ENCODE data around the gene NUDT13. TPM values are rescaled to one million over a fixed set of nuclear protein-coding genes. Genes with fewer than 3 reads are reported as not detected.

NUDT13 gene
- total and polyA plus RNA-seq, 7 experiments from 2014 or later, result 1.2 to 3.5 (median 1.5) TPM

DNA sequence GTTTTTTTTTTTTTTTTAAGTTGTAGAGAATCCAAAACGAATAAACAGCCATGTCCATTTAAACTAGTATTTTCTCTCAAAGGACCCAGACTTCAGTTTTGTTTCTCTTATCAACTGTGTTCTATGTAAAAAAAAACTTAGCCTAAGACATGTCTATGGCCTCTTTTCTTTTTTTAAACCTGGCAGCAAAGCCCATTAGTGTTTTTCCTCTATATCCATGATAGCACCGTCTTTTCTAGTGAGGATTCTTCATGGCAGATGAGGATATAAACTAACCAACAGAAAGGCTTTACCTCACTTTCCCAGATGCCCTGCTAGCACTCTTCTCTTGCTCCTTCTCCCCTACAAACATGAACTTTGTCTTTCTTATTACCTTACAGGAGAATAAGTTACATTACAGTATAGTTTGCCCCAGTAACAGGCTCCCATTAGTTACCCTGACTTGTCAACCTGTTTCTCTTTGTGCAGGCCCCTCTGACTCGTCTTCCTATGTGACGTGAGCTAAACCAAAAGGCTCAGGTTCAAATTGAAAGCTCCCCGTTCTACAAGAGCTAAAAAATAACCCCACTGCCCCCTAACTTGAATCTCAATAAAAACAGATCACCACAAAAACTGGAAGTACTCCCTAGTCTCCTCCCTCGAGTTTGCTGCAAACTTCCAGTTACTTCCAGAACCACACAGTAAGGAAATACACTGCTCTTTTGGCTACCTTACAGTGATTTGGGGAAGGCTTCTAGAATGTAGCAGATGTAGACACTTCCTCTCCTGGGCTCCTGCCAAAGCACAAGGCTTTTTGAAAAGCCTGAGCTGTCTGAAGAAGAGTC is 33.7 kb upstream of the NUDT13 start:
- H3K9me3 Mint-ChIP-seq, result no peaks in the 10 kb centered on the region
- H3K27me3 Mint-ChIP-seq, result no peaks in the 10 kb centered on the region
- Histone ChIP-seq H3K27ac (ENCODE audit: low read depth, low read length) (no peak overlapping the region), H3K4me3 (ENCODE audit: low read length) (no peak overlapping the region), H3K9me3 (ENCODE audit: control insufficient read depth in 2 of 3, low read length in 3 of 3) (no peaks in the 10 kb centered on the region), H3K36me3 (ENCODE audit: control insufficient read depth in 2 of 3, insufficient read depth in 3 of 3, low read length in 3 of 3) (peaks cover 0 to 4% (median 0%) of the 10 kb centered on the region in 3 experiments), H3K4me1 (ENCODE audit: control insufficient read depth in 2 of 2, insufficient read depth in 2 of 2, low read length in 2 of 2) (no peaks in the 10 kb centered on the region), H3K27me3 (ENCODE audit: control insufficient read depth in 2 of 2, insufficient read depth in 2 of 2, low read length in 2 of 2) (no peaks in the 10 kb centered on the region)
- intact Hi-C loops (cut with micrococcal nuclease), result loop anchor here in 1 of 2 donors (2.0 kb wide), 1 partner anchor 18 kb away; no protein-coding TSS in a partner anchor
- CTCF ChIA-PET, result interaction anchor here (0.7 kb wide), 1 partner anchor 674 kb away, joined by 3 read pairs; no protein-coding TSS in a partner anchor
- H3K4me3 Mint-ChIP-seq, result peak overlapping the region in 1 of 10 donors; percentile 55
- peak overlapping the region in 5 of 9 donors; percentile 11 to 91 (median 55) for H3K27ac Mint-ChIP-seq
- no peak for DNase-seq
- peaks cover 3 to 20% (median 15%) of the 10 kb centered on the region in 5 donors for H3K36me3 Mint-ChIP-seq
- ATAC-seq, result no peak
- H3K4me1 Mint-ChIP-seq, result peaks cover 5 to 33% (median 8%) of the 10 kb centered on the region in 7 donors
- POLR2A ChIA-PET, result no interaction called here

- Mint-ChIP-seq H3K4me1 (peaks cover 5 to 42% (median 15%) of the 10 kb centered on the region in 7 donors), H3K27ac (peak overlapping the region in 1 of 9 donors; percentile 53), H3K9me3 (no peaks in the 10 kb centered on the region), H3K36me3 (peaks cover 0 to 12% (median 0%) of the 10 kb centered on the region in 5 donors), H3K4me3 (no peak overlapping the region), H3K27me3 (no peaks in the 10 kb centered on the region)
- Histone ChIP-seq H3K4me3 (ENCODE audit: low read length) (no peak overlapping the region), H3K27ac (ENCODE audit: low read depth, low read length) (no peak overlapping the region), H3K27me3 (ENCODE audit: control insufficient read depth in 2 of 2, insufficient read depth in 2 of 2, low read length in 2 of 2) (no peaks in the 10 kb centered on the region), H3K4me1 (ENCODE audit: control insufficient read depth in 2 of 2, insufficient read depth in 2 of 2, low read length in 2 of 2) (no peaks in the 10 kb centered on the region), H3K9me3 (ENCODE audit: control insufficient read depth in 2 of 3, low read length in 3 of 3) (no peaks in the 10 kb centered on the region), H3K36me3 (ENCODE audit: control insufficient read depth in 2 of 3, insufficient read depth in 3 of 3, low read length in 3 of 3) (no peaks in the 10 kb centered on the region)
- intact Hi-C loops (cut with micrococcal nuclease), result no loop called here
- CTCF ChIA-PET, result no interaction called here
- POLR2A ChIA-PET, result no interaction called here
- ATAC-seq, result no peak
- DNase-seq, result no peak
Observed at GRCh38 chr10:73079779-73080541, 30.3 kb upstream of the NUDT13 start.

DNA sequence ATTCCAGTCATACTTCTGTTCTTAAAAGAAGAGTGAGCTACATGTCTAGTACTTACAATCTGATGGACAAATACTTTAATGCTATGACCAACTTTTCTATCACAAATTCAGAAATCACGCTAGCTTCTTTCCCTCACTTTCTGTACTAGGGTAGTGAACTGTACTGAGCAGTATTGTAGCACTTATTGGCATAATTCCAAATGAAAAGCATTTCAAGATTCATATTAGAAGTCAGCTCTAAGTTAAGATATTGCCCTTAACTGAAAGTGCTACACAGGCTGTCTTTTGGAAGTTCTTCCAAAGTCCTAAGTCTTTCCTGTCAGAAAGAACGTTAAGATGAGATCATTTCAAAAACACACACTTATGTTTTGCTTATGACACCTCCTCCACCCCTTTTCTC is 27.0 kb upstream of the NUDT13 start:
- Histone ChIP-seq H3K36me3 (ENCODE audit: control insufficient read depth in 2 of 3, insufficient read depth in 3 of 3, low read length in 3 of 3) (no peaks in the 10 kb centered on the region), H3K27me3 (ENCODE audit: control insufficient read depth in 2 of 2, insufficient read depth in 2 of 2, low read length in 2 of 2) (no peaks in the 10 kb centered on the region), H3K9me3 (ENCODE audit: control insufficient read depth in 2 of 3, low read length in 3 of 3) (no peaks in the 10 kb centered on the region), H3K4me3 (ENCODE audit: low read length) (no peak overlapping the region), H3K4me1 (ENCODE audit: control insufficient read depth in 2 of 2, insufficient read depth in 2 of 2, low read length in 2 of 2) (no peaks in the 10 kb centered on the region), H3K27ac (ENCODE audit: low read depth, low read length) (no peak overlapping the region)
- ATAC-seq, result no peak
- peaks cover 0 to 11% (median 0%) of the 10 kb centered on the region in 5 donors for H3K36me3 Mint-ChIP-seq
- no peak overlapping the region for H3K4me3 Mint-ChIP-seq
- DNase-seq, result no peak
- CTCF ChIA-PET, result interaction anchor here (1.5 kb wide), 1 partner anchor 12 kb away, joined by 5 read pairs; no protein-coding TSS in a partner anchor
- intact Hi-C loops (cut with micrococcal nuclease), result no loop called here
- H3K27me3 Mint-ChIP-seq, result no peaks in the 10 kb centered on the region
- no peak overlapping the region for H3K27ac Mint-ChIP-seq
- H3K9me3 Mint-ChIP-seq, result no peaks in the 10 kb centered on the region
- POLR2A ChIA-PET, result interaction anchor here (0.9 kb wide), 1 partner anchor 13 kb away, joined by 3 read pairs; no protein-coding TSS in a partner anchor
- peaks cover 0 to 39% (median 8%) of the 10 kb centered on the region in 7 donors for H3K4me1 Mint-ChIP-seq

DNA sequence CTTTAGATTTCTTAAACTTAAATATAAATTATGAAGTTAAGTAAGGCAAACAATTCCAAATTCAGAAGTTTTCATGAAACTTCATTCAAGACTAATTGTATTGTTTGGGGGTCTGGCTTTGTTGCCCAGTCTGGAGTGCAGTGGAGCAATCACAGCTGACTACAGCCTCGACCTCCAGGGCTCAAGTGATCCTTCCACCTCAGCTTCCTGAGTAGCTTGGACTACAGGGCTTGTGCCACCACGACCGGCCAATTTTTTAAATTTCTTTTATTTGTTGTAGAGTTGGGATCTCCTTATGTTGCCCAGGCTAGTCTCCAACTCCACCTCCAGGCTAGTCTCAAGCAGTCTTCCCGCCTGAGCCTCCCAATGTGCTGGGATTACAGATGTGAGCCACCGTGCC is 26.0 kb upstream of the NUDT13 start:
- intact Hi-C loops (cut with micrococcal nuclease), result no loop called here

GRCh38 chr10:73086816-73087215 is 23.4 kb upstream of the NUDT13 start:
- ATAC-seq (no peak), DNase-seq (no peak)
- H3K9me3 ChIP-seq (ENCODE audit: control insufficient read depth in 2 of 3, low read length in 3 of 3), result no peaks in the 10 kb centered on the region
- H3K27me3 Mint-ChIP-seq, result no peaks in the 10 kb centered on the region
- no peaks in the 10 kb centered on the region for H3K27me3 ChIP-seq (ENCODE audit: control insufficient read depth in 2 of 2, insufficient read depth in 2 of 2, low read length in 2 of 2)
- H3K4me1 ChIP-seq (ENCODE audit: control insufficient read depth in 2 of 2, insufficient read depth in 2 of 2, low read length in 2 of 2), result no peaks in the 10 kb centered on the region
- no peak overlapping the region for H3K4me3 ChIP-seq (ENCODE audit: low read length)
- ChIA-PET CTCF (no interaction called here), POLR2A (interaction anchor here (0.6 kb wide), 1 partner anchor 12 kb away, joined by 3 read pairs; no protein-coding TSS in a partner anchor)
- H3K9me3 Mint-ChIP-seq, result no peaks in the 10 kb centered on the region
- H3K36me3 ChIP-seq (ENCODE audit: control insufficient read depth in 2 of 3, insufficient read depth in 3 of 3, low read length in 3 of 3), result no peaks in the 10 kb centered on the region
- H3K4me1 Mint-ChIP-seq, result peaks cover 0 to 33% (median 11%) of the 10 kb centered on the region in 7 donors
- intact Hi-C loops (cut with micrococcal nuclease), result no loop called here
- no peak overlapping the region for H3K4me3 Mint-ChIP-seq
- H3K36me3 Mint-ChIP-seq, result peaks cover 0 to 11% (median 0%) of the 10 kb centered on the region in 5 donors
- H3K27ac Mint-ChIP-seq, result no peak overlapping the region
- no peak overlapping the region for H3K27ac ChIP-seq (ENCODE audit: low read depth, low read length)

More for the DNA sequence above, 26.0 kb upstream of the NUDT13 start:
- H3K9me3 ChIP-seq (ENCODE audit: control insufficient read depth in 2 of 3, low read length in 3 of 3), result no peaks in the 10 kb centered on the region
- no peak overlapping the region for H3K4me3 ChIP-seq (ENCODE audit: low read length)
- no peak for DNase-seq
- H3K27me3 Mint-ChIP-seq, result no peaks in the 10 kb centered on the region
- ATAC-seq, result no peak
- H3K27ac ChIP-seq (ENCODE audit: low read depth, low read length), result no peak overlapping the region
- no peak overlapping the region for H3K27ac Mint-ChIP-seq
- ChIA-PET CTCF (interaction anchor here (1.3 kb wide), 1 partner anchor 13 kb away, joined by 3 read pairs; no protein-coding TSS in a partner anchor), POLR2A (interaction anchor here (1.1 kb wide), 1 partner anchor 12 kb away, joined by 3 read pairs; no protein-coding TSS in a partner anchor)
- no peaks in the 10 kb centered on the region for H3K27me3 ChIP-seq (ENCODE audit: control insufficient read depth in 2 of 2, insufficient read depth in 2 of 2, low read length in 2 of 2)
- no peaks in the 10 kb centered on the region for H3K9me3 Mint-ChIP-seq
- peaks cover 0 to 12% (median 0%) of the 10 kb centered on the region in 5 donors for H3K36me3 Mint-ChIP-seq
- H3K36me3 ChIP-seq (ENCODE audit: control insufficient read depth in 2 of 3, insufficient read depth in 3 of 3, low read length in 3 of 3), result no peaks in the 10 kb centered on the region
- H3K4me1 ChIP-seq (ENCODE audit: control insufficient read depth in 2 of 2, insufficient read depth in 2 of 2, low read length in 2 of 2), result no peaks in the 10 kb centered on the region
- H3K4me1 Mint-ChIP-seq, result peaks cover 0 to 42% (median 8%) of the 10 kb centered on the region in 7 donors
- H3K4me3 Mint-ChIP-seq, result no peak overlapping the region

GRCh38 chr10:73088304-73088703 is 22.0 kb upstream of the NUDT13 start:
- Histone ChIP-seq H3K36me3 (ENCODE audit: control insufficient read depth in 2 of 3, insufficient read depth in 3 of 3, low read length in 3 of 3) (no peaks in the 10 kb centered on the region), H3K4me1 (ENCODE audit: control insufficient read depth in 2 of 2, insufficient read depth in 2 of 2, low read length in 2 of 2) (no peaks in the 10 kb centered on the region), H3K27ac (ENCODE audit: low read depth, low read length) (no peak overlapping the region), H3K27me3 (ENCODE audit: control insufficient read depth in 2 of 2, insufficient read depth in 2 of 2, low read length in 2 of 2) (no peaks in the 10 kb centered on the region), H3K9me3 (ENCODE audit: control insufficient read depth in 2 of 3, low read length in 3 of 3) (no peaks in the 10 kb centered on the region), H3K4me3 (ENCODE audit: low read length) (no peak overlapping the region)
- Mint-ChIP-seq H3K27me3 (no peaks in the 10 kb centered on the region), H3K27ac (no peak overlapping the region), H3K9me3 (no peaks in the 10 kb centered on the region), H3K36me3 (peaks cover 0 to 12% (median 0%) of the 10 kb centered on the region in 5 donors), H3K4me1 (peaks cover 0 to 33% (median 15%) of the 10 kb centered on the region in 7 donors), H3K4me3 (no peak overlapping the region)
- no peak for DNase-seq
- ChIA-PET POLR2A (interaction anchor here (0.9 kb wide), 1 partner anchor 611 kb away, joined by 3 read pairs; no protein-coding TSS in a partner anchor), CTCF (interaction anchor here (0.7 kb wide), 1 partner anchor 396 kb away, joined by 3 read pairs; the partner anchor contains the start of gene MCU)
- no peak for ATAC-seq
- intact Hi-C loops (cut with micrococcal nuclease), result no loop called here
